ENCODE results near the gene SPG21.

DNA sequence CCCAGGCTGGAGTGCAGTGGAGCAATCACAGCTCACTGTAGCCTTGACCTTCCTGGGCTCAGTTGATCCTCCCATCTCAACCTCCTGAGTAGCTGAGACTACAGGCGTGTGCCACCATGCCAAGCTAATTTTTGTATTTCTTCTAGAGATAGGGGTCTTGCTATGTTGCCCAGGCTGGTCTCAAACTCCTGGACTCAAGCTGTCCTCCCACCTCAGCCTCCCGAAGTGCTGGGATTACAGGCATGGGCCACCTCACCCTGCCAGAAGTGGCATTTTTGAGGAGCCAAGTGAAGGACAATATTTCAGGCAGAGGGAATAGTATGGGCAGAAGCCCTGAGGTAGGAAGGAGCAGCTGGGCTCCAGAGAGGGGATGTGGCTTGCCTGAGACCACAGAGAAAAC is 73.3 kb downstream of the SPG21 start:
- TF ChIP-seq TCF12 (IDR thresholded peaks at IDR 0.05) = no peak
- TF ChIP-seq TCF12 (CRISPR knock-in tag; IDR thresholded peaks at IDR 0.05) = no peak
- no peak for TF ChIP-seq EZH2 (conservative IDR thresholded peaks at IDR 0.05; ENCODE audit: low read depth, low read length)
- TF ChIP-seq POLR2A (IDR thresholded peaks at IDR 0.05; ENCODE audit: insufficient read depth in 1 of 2, low read depth in 2 of 2, low read length in 2 of 2) = no peak
- no peak for TF ChIP-seq ZSCAN25 (CRISPR knock-in tag; IDR thresholded peaks at IDR 0.05)
